GOT3 (cell line): ENCODE measurements around the gene INHBA.

Source experiments
- DNase-seq: peaks from one replicate; lab custom pipeline; 2025; ENCODE audit warnings: mixed read lengths; lab: John Stamatoyannopoulos, UW

The INHBA gene

GRCh38 chr7:41702635-41703371 is at the start of gene INHBA:
Gene INHBA (minus strand): TSS chr7:41703090. CDS start chr7:41700374, 2,716 bp downstream.
- DNase-seq: peak; percentile 39

- DNase-seq: no peak
These were observed 49.7 kb upstream of the INHBA start for GRCh38 chr7:41752615-41753014.

- DNase-seq: no peak
These were observed 48.0 kb upstream of the INHBA start for GRCh38 chr7:41750661-41751540.

- DNase-seq: no peak
These were observed 45.1 kb upstream of the INHBA start for GRCh38 chr7:41747961-41748360.

- no peak for DNase-seq
These were observed 42.6 kb upstream of the INHBA start for GRCh38 chr7:41745451-41745850.

GRCh38 chr7:41744161-41744560 is 41.3 kb upstream of the INHBA start:
- no peak for DNase-seq

GRCh38 chr7:41742401-41743020 is 39.6 kb upstream of the INHBA start:
- DNase-seq: no peak

- no peak for DNase-seq
These were observed 35.9 kb upstream of the INHBA start for GRCh38 chr7:41738806-41739205.

- no peak for DNase-seq
These were observed 35.4 kb upstream of the INHBA start for GRCh38 chr7:41738336-41738735.

- no peak for DNase-seq
These were observed 32.3 kb upstream of the INHBA start for GRCh38 chr7:41735206-41735605.

GRCh38 chr7:41732843-41733306 is 30.0 kb upstream of the INHBA start:
- DNase-seq: no peak

- no peak for DNase-seq
These were observed 29.5 kb upstream of the INHBA start for GRCh38 chr7:41732436-41732785.

- DNase-seq: no peak
These were observed 28.9 kb upstream of the INHBA start for GRCh38 chr7:41731493-41732435.

- no peak for DNase-seq
These were observed 27.8 kb upstream of the INHBA start for GRCh38 chr7:41730668-41731067.

- no peak for DNase-seq
These were observed 27.3 kb upstream of the INHBA start for GRCh38 chr7:41730161-41730560.

- DNase-seq: no peak
These were observed 26.2 kb upstream of the INHBA start for GRCh38 chr7:41729059-41729458.

GRCh38 chr7:41725013-41725412 is 22.1 kb upstream of the INHBA start:
- no peak for DNase-seq

- no peak for DNase-seq
These were observed 18.0 kb upstream of the INHBA start for GRCh38 chr7:41720886-41721285.

GRCh38 chr7:41720046-41720445 is 17.2 kb upstream of the INHBA start:
- DNase-seq: no peak

- DNase-seq: no peak
These were observed 13.8 kb upstream of the INHBA start for GRCh38 chr7:41716691-41717090.

- DNase-seq: no peak
These were observed 12.1 kb upstream of the INHBA start for GRCh38 chr7:41715000-41715399.
